NCI-H748 treated with DMSO at 0.1 percent for 48 hours (cell line): Measurements from ENCODE around the gene HIP1.
"Not testable (repeated sequence)": the region's sequence is repeated elsewhere in the genome, so short reads cannot be mapped to it uniquely, and the experiment has no call there.

Experiments used
- DNase-seq: peaks from one replicate; lab custom pipeline; 2025; lab: John Stamatoyannopoulos, UW

The HIP1 gene

DNA sequence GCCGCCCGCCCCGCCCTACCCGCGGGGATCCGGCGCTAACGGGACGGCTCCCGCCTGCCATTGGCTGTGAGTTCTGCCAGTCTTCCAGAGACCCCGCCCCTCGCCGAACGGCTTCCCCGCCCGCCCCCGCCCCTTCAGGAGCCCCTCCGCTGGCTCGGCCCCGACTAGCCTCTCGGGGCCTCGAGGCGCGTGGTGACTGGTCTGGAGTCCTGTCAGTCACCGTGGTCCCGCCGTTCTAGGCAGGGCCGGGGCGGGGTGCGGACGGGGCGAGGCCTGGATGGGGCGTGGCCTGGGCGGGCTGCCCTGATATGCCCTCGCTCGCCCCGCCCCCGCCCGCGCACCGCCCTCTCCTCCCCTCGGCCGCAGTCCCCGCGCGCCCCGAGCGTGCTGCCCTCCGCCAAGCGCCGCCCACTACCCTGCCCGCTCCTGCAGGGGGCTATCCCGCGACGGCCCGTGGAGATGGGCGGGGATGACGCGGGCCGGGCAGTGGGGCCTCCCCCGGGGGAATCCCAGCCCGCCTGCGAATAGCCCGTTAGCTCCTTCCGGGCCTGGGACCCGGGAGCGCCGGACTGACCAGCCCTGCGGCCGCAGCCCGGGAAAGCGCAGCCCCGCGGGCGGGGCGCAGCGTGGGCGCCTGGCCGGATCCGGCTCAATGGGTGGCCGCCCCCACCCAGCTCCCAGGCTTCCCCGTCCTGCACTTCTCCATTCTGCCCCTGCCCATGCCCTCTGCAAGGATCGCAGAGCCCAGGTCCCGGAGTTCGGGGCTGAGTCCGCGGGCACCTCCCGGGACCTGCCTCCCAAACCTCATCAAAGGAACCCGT is 444 bp upstream of the HIP1 start:
- DNase-seq, result peak; percentile 89

DNA sequence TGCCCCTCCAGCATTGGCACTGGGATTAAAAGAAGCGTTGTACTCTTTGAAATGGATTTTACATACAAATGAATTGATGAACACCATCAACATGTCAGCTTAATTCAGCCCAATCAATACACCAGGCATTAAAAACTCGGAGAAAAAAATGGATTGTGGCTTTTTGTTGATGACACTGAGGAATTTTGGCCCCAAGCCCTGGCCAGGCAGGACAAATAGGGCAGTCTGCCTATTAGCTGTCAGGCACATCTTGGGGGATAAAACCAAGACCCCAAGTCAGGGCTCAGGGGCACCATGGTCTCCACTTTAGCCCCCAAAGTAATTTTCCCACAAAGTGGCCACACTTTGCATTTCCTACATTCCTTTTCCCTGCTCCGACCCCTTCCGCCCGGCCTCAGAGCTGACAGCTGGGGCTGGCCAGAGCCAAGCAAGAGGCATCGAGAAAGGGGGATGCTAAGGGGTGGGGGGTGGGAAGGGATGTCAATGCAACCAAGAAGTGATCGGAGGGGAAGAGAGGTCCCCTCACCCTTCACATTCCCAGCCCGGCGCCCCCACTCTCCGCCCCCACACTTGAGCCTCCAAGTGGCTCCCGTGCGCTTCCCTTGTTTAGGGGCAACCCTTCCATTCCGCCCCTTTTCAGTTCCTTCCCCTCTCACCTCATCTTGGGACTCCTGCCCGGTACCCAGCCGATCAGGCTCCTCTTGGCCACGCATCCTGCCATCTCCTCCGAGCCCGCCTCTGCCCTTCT is 711 bp downstream of the HIP1 start:
- no peak for DNase-seq

DNA sequence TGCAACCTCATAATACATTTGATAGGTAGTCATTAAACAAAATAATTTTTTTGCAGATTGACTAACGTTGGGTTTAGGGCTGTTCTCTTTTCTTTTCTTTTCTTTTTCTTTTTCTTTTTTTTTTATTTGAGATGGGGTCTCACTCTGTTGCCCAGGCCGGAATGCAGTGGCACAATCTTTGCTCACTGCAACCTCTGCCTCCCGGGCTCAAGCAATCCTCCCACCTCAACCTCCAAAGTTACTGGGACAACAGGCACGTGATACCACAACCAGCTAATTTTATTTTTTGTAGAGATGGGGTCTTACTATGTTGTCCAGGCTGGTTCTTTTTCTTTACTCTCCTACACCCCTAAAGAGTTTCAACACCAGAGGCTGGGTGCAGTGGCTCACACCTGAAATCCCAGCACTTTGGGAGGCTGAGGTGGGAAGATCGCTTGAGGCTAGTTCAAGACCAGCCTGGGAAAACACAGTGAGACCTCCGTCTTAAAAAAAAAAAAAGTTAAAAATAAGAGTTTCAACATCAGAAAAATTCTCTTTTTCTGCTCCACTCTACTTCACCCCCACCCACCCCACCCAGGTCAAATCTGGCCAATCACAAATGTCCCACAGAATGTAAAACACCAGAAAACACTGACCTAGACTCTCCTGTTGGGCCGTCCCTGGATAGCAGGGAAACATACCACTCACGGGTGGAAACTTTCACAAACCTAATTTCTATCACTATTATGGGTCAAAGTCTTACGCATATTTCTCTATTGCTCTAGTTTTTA is 3.0 kb downstream of the HIP1 start:
- no peak for DNase-seq

- no peak for DNase-seq
Measured at GRCh38 chr7:75734586-75735458, 3.9 kb downstream of the HIP1 start.

DNA sequence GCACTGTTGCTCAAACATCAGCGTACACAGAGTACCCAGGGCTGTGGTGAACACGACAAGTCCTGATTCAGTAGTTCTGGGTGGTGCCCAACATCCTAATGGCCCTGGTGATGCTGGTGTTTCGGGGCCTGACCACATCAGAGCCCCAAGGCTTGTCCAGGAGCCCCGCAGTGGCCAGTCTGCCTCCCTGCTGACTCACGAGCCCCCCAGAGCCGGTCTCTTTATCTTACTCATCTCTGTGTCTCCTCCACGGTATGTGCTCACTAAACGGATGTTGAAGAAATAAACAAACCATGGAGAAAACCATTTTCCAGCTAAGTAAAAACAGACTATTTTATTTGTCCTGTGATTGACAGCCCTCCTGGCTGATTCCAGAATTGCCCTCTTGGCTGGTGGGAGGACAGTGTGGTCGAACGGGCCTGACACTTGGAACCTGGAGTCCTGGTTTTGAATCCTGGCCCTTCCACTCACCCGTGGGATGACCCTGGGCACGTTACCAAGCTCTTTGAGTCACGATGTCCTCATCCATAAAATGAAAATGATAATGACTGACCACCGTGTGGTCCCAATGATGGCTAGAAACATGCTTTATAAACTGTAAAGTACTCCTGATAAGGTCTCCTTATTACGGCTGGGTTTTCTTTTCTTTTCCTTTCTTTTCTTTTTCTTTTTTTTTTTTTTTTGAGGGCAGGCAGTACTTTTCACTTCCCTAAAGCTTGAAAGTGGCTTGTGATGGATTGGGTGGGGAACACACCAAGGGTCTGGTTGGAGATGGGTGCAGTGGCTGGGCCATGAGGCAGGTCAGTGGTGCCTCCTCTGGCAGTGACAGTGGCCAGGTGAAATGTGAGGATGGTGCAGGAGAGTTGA is 5.7 kb downstream of the HIP1 start:
- DNase-seq, result no peak

DNA sequence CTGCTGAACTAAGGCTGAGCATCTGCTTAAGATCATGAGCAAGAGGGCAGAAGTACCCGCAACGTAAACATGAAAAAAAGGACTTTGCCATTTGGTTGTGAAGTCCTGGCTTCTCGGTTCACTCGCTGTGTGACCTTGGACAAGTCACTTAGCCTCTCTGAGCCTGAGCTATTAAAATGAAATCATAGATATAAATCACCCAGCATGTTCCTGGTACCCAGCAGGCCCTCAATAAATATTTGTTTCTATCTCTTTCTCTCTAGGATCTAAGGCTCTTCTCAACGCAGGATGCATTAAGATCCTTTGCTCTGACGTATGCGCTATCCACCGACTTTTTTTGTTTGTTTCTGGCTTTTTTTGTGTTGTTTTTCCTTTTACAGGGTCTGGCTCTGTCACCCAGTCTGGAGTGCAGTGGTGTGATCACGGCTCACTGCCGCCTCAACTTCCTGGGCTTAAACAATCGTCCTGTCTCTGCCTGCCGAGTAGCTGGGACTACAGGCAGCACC is 6.7 kb downstream of the HIP1 start:
- no peak for DNase-seq

GRCh38 chr7:75729851-75730274 is 8.9 kb downstream of the HIP1 start:
- DNase-seq, result no peak

DNA sequence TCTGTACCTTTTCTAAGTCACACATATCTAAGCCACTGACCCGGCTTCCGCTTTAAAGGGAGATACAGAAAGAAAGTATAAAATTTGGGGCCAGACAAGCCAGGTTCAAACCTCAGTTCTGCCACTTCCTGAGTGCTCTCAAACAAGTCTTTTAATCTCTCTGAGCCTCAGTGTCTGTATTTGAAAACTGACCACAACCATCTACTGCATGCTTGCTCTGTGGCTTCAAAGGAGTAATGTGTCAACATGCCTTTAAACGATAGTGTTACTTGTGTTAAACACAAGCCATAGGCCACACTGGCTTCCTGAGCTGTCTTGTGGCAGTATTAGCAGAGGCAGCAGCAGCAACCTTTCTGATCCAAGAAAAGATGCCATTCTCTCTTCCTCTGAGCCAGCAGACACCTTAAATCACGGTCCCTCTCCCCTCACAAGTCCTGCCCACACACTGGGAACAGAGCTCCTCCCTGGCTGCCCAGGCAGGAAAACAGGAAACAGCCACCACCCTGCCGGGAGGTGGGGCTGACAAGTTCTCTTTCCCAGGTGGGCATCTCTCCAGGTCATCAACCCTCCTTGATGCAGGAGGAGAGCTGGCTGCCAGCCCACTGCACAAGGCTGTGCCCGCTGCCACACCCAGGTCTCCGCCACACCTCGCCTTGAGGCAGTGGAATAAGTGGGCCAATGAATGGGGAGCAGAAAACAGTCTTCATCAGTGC is 10.7 kb downstream of the HIP1 start:
- peak; percentile 59 for DNase-seq

DNA sequence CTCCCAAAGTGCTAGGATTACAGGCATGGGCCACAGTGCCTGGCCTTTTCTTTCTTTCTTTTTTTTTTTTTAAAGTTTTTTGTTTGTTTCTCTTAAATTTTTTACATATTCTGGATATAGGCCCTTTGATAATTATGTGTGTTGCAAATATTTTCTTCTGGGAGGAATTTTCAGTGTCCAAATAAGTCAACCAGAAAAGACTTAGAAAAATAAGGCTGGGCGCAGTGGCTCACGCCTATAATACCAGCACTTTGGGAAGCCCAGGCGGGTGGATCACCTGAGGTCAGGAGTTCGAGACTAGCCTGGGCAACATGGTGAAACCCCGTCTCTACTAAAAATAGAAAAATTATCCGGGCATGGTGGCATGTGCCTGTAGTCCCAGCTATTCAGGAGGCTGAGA is 11.4 kb downstream of the HIP1 start:
- not testable (repeated sequence) for DNase-seq

DNA sequence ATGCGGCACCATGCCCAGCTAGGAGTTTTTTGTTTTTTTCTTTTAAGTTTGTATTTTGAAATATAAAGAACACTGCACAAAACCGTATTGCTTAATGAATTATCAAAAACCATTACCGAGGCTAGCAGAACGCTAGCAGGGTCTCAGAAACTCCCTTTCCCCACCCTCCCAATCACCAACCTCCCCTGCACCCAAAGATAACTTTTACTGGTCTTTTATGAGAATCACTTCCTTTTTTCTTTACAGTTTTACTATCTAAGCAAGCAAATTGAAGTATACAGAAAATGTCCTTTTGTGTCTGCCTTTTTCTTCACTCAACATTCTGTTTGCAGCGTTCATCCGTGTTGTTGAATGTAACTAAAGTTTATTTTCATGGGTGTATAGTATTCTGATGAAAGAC is 13.4 kb downstream of the HIP1 start:
- DNase-seq, result no peak

- no peak for DNase-seq
Measured at GRCh38 chr7:75723444-75723843, 15.3 kb downstream of the HIP1 start.

DNA sequence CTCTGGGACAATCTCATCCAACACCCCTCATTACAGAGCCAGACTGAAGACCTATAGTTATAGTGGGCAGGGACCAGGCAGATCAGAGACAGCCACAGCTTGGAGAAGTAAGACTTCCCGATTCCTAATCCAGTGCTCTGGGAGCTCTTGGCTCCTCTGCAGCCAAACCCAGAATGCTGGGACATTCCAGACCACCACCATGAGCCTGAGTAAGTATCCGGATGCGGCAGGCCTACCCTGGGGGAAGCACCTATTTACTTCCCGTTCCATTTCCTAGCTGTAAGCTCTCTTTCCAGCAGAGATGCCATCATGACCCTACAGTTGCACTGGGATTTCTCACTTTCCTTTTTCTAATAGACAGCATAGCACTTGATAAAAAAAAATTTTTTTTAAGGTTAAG is 16.4 kb downstream of the HIP1 start:
- no peak for DNase-seq

GRCh38 chr7:75721922-75722321 is 16.8 kb downstream of the HIP1 start:
- DNase-seq, result not testable (repeated sequence)

- DNase-seq, result no peak
Measured at GRCh38 chr7:75721426-75721825, 17.3 kb downstream of the HIP1 start.

- DNase-seq, result no peak
Measured at GRCh38 chr7:75719626-75720025, 19.1 kb downstream of the HIP1 start.

GRCh38 chr7:75718390-75719031 is 20.2 kb downstream of the HIP1 start:
- DNase-seq, result no peak

DNA sequence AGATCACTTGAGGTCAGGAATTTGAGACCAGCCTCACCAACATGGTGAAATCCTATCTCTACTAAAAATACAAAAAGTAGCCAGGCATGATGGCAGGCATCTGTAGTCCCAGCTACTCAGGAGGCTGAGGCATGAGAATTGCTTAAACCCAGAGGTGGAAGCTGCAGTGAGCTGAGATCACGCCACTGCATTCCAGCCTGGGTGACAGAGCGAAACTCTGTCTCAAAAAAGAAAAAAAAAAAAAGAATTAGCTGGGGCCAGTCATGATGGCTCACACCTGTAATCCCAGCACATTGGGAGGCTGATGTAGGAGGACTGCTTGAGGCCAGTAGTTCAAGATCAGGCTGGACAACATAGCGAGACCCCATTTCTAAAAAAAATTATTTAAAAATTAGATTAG is 21.0 kb downstream of the HIP1 start:
- DNase-seq, result not testable (repeated sequence)

DNA sequence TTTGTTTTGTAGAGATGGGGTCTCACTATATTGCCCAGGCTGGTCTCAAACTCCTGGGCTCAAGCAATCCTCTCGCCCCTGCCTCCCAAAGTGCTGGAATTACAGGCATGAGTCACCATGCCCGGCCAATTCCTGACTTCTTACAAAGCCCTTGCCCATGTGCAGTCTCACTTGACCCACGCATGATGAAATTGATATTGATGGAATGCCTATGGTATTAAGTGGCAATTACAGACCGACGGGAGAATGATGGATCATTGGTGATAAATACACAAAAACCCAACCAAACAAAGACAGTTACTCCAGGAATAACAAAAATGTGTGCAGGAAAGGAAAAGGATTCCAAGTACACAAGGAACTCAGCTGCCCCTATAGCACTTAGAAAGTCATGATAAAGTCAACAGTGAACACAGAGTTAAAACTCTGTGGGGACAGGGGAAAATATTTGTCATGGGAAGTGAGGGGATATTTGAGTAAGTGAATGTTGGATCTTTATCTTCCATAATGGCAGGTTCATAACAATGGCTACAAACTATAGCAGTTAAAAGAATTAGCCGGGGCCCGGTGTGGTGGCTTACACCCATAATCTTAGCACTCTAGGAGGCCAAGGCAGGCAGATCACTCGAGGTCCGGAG is 21.6 kb downstream of the HIP1 start:
- no peak for DNase-seq

DNA sequence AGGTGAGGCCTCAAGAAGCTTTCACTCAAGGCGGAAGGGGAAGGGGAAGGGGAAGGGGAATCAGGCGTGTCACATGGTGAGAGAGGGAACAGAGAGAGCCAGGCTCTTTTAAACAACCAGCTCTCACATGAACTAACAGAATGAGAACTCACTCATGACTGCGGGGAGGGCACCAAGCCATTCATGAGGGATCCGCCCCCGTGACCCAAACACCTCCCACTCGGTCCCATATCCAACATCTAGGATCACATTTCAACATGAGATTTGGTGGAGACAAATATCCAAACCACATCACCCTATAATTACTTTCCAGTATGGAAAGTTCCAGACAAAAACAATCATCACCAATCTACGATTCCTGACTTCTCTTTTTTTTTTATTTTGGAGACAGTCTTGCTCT is 22.9 kb downstream of the HIP1 start:
- DNase-seq, result no peak
